ENCODE measurements around the gene CERKL. TPM values are rescaled to one million over a fixed set of nuclear protein-coding genes. Genes with fewer than 3 reads are reported as not detected.

CERKL gene
- total RNA-seq, 1 donor from 2014 or later = 2.6 TPM

- no peaks in the 10 kb centered on the region for H3K4me1 Mint-ChIP-seq (ENCODE audit: low read depth)
- H3K9me3 Mint-ChIP-seq (ENCODE audit: low read depth) = peaks cover 3% of the 10 kb centered on the region
- no peak overlapping the region for H3K4me3 Mint-ChIP-seq (ENCODE audit: low read depth)
- no peaks in the 10 kb centered on the region for H3K27me3 Mint-ChIP-seq
- no peak for DNase-seq (ENCODE audit: low spot score, unreplicated experiment)
- H3K27ac Mint-ChIP-seq = no peak overlapping the region
- H3K36me3 Mint-ChIP-seq (ENCODE audit: insufficient read depth) = peaks cover 2% of the 10 kb centered on the region
- TF ChIP-seq CTCF (IDR thresholded peaks at IDR 0.05; ENCODE audit: unreplicated experiment) = no peak
Observed at GRCh38 chr2:181558371-181558770, 98.5 kb downstream of the CERKL start.

GRCh38 chr2:181554061-181554830 lies 102.7 kb downstream of the CERKL start:
- no peaks in the 10 kb centered on the region for H3K9me3 Mint-ChIP-seq (ENCODE audit: low read depth)
- no peak for TF ChIP-seq CTCF (IDR thresholded peaks at IDR 0.05; ENCODE audit: unreplicated experiment)
- H3K4me1 Mint-ChIP-seq (ENCODE audit: low read depth) = no peaks in the 10 kb centered on the region
- no peaks in the 10 kb centered on the region for H3K27me3 Mint-ChIP-seq
- H3K4me3 Mint-ChIP-seq (ENCODE audit: low read depth) = no peak overlapping the region
- H3K36me3 Mint-ChIP-seq (ENCODE audit: insufficient read depth) = no peaks in the 10 kb centered on the region
- no peak overlapping the region for H3K27ac Mint-ChIP-seq
- no peak for DNase-seq (ENCODE audit: low spot score, unreplicated experiment)

- H3K36me3 Mint-ChIP-seq (ENCODE audit: insufficient read depth) = no peaks in the 10 kb centered on the region
- no peak for DNase-seq (ENCODE audit: low spot score, unreplicated experiment)
- no peaks in the 10 kb centered on the region for H3K4me1 Mint-ChIP-seq (ENCODE audit: low read depth)
- no peak overlapping the region for H3K27ac Mint-ChIP-seq
- no peaks in the 10 kb centered on the region for H3K9me3 Mint-ChIP-seq (ENCODE audit: low read depth)
- TF ChIP-seq CTCF (IDR thresholded peaks at IDR 0.05; ENCODE audit: unreplicated experiment) = no peak
- H3K4me3 Mint-ChIP-seq (ENCODE audit: low read depth) = no peak overlapping the region
- H3K27me3 Mint-ChIP-seq = no peaks in the 10 kb centered on the region
Observed at GRCh38 chr2:181553244-181553643, 103.7 kb downstream of the CERKL start.

GRCh38 chr2:181552808-181553207 lies 104.1 kb downstream of the CERKL start:
- H3K9me3 Mint-ChIP-seq (ENCODE audit: low read depth) = no peaks in the 10 kb centered on the region
- no peaks in the 10 kb centered on the region for H3K4me1 Mint-ChIP-seq (ENCODE audit: low read depth)
- H3K4me3 Mint-ChIP-seq (ENCODE audit: low read depth) = no peak overlapping the region
- TF ChIP-seq CTCF (IDR thresholded peaks at IDR 0.05; ENCODE audit: unreplicated experiment) = no peak
- no peak overlapping the region for H3K27ac Mint-ChIP-seq
- no peaks in the 10 kb centered on the region for H3K36me3 Mint-ChIP-seq (ENCODE audit: insufficient read depth)
- H3K27me3 Mint-ChIP-seq = no peaks in the 10 kb centered on the region
- DNase-seq (ENCODE audit: low spot score, unreplicated experiment) = no peak

GRCh38 chr2:181546086-181546485 lies 110.8 kb downstream of the CERKL start:
- Mint-ChIP-seq H3K4me3 (ENCODE audit: low read depth) (no peak overlapping the region), H3K27ac (no peak overlapping the region), H3K9me3 (ENCODE audit: low read depth) (peaks cover 4% of the 10 kb centered on the region), H3K27me3 (peaks cover 3% of the 10 kb centered on the region), H3K36me3 (ENCODE audit: insufficient read depth) (no peaks in the 10 kb centered on the region), H3K4me1 (ENCODE audit: low read depth) (peaks cover 3% of the 10 kb centered on the region)
- no peak for TF ChIP-seq CTCF (IDR thresholded peaks at IDR 0.05; ENCODE audit: unreplicated experiment)
- DNase-seq (ENCODE audit: low spot score, unreplicated experiment) = no peak

Data from progenitor cell of endocrine pancreas (in vitro differentiated cells).